T-helper 22 cell (primary cell): ENCODE data around the gene RIMS1.

ENCODE experiments used
- DNase-seq: peaks from one replicate; pipeline ENCODE4 v3.0.0-alpha.2; 2020; ENCODE audit warnings: low read depth

Gene RIMS1

GRCh38 chr6:72414657-72415056 is 528.3 kb downstream of the RIMS1 start:
- DNase-seq = no peak

- DNase-seq = no peak
Measured at GRCh38 chr6:72416744-72417465, 530.6 kb downstream of the RIMS1 start.

GRCh38 chr6:72417759-72418158 is 531.4 kb downstream of the RIMS1 start:
- DNase-seq = no peak

GRCh38 chr6:72418495-72418894 is 532.1 kb downstream of the RIMS1 start:
- no peak for DNase-seq

DNA sequence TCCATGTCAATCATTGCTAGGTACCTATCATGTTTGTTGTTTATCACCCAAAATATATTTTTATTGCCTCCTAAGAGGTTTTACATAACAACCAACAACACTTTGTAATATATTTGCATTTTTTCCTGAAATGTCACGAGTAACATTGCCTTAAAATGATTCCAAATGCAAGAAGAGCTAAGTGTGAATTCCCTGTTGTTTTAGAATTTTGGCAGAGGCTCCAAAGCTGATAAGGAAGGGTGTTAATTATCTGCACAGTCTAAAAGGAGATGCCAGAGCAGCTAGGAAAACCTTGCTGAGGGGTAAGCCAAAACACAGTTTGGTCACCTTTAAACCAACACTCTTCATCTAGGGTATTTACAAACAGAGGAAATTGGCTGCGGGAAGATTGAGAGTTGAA is 533.6 kb downstream of the RIMS1 start:
- DNase-seq = no peak

GRCh38 chr6:72420409-72420808 is 534.1 kb downstream of the RIMS1 start:
- no peak for DNase-seq

- no peak for DNase-seq
Measured at GRCh38 chr6:72421387-72421786, 535.0 kb downstream of the RIMS1 start.

DNA sequence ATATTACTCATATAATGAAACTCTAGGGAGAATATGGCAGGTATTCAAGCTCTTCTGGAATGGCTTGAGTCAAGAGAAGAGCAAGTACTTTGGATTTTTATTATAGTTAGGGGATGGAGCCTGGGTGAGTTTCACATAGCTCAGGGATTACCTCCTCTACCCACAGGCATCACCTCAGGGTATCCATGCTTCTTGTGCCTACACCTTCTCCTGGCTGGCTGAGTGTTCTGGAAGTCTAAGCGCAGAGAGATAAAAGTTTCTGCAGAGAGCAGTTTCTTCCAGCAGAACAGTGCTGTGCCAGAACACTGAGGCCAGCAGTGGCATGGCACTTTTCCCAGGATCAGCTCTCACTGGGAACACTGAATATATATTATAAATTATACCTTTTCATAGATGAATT is 535.8 kb downstream of the RIMS1 start:
- no peak for DNase-seq

- DNase-seq = no peak
Measured at GRCh38 chr6:72424476-72424875, 538.1 kb downstream of the RIMS1 start.

DNA sequence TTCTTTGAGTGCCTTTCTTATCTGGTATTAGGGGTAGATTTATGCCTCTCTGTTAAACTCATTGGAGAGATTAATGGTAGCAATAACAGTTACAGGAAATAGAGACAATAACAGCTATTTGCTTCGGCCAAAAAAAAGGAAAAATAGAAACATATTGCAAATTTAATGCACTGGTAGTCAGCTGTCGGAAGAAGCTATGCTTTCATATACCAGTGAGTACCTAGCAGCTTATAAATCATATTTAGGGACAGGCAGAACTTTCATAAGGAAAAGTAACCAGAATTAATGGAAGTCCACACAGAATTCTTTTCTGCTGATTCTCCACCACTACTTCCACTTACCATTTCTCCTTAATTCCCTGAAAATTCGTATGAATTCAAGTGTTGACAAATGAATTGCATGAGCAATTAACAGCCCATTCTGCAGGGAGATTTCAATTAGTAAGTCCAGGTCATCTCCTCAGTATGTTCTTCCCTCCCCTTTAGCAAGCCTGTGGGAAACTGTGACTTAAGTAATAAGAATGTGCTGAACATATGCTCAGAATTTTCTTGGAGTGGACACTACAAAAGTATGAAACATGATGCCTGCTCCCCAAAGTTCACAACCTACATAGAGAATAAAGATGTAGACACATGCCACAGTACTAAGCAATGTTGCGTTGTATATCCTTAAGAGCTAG is 538.8 kb downstream of the RIMS1 start:
- no peak for DNase-seq

- no peak for DNase-seq
Measured at GRCh38 chr6:72440611-72441010, 554.3 kb downstream of the RIMS1 start.

DNA sequence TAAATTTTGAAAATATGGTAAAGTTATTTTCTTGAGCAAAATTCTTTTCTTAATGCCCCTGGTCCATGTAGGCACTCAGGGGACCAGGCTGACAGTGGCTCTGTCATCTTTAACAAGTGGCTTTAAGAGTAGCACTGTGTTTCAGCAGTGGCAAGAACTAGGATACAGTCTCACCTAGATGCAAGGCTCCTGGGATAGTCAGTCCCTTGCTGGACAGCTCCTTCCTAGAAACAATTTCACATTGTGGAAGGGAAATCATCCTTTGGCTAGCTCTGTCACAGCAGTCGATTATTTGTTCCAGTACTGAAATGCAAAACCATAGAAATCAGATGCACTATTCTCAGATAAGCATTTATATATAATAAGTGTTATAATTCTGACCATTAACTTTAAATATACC is 560.1 kb downstream of the RIMS1 start:
- DNase-seq = no peak
